NCI-H187 (cell line): ENCODE data around the gene RSRC1.
"Not testable (repeated sequence)": the region's sequence is repeated elsewhere in the genome, so short reads cannot be mapped to it uniquely, and the experiment has no call there.

Experiments used
- DNase-seq, 2 experiments: peaks; one replicate each; lab custom pipeline; 2025; lab: John Stamatoyannopoulos, UW

The RSRC1 gene

GRCh38 chr3:158109804-158110657, at the start of gene RSRC1:
TSS of gene RSRC1 (plus strand) at chr3:158110089. CDS start at chr3:158122105, 12,016 bp downstream.
- DNase-seq: peak; percentile 62 to 70

GRCh38 chr3:158065574-158065973, 44.3 kb upstream of the RSRC1 start:
- DNase-seq: not testable (repeated sequence)

- DNase-seq: no peak
These were observed 37.1 kb upstream of the RSRC1 start for GRCh38 chr3:158072790-158073189.

- DNase-seq: no peak
These were observed 35.3 kb upstream of the RSRC1 start for GRCh38 chr3:158074591-158074990.

- no peak for DNase-seq
These were observed 30.3 kb upstream of the RSRC1 start for GRCh38 chr3:158079599-158079998.

- DNase-seq: no peak
These were observed 25.2 kb upstream of the RSRC1 start for GRCh38 chr3:158084651-158085050.

- DNase-seq: no peak
These were observed 24.5 kb upstream of the RSRC1 start for GRCh38 chr3:158085358-158085757.

GRCh38 chr3:158085931-158086330, 24.0 kb upstream of the RSRC1 start:
- no peak for DNase-seq

GRCh38 chr3:158086361-158086760, 23.5 kb upstream of the RSRC1 start:
- no peak for DNase-seq

- DNase-seq: no peak
These were observed 23.1 kb upstream of the RSRC1 start for GRCh38 chr3:158086776-158087175.

GRCh38 chr3:158091531-158091930, 18.4 kb upstream of the RSRC1 start:
- no peak for DNase-seq

- no peak for DNase-seq
These were observed 16.4 kb upstream of the RSRC1 start for GRCh38 chr3:158093526-158093925.

- DNase-seq: no peak
These were observed 15.4 kb upstream of the RSRC1 start for GRCh38 chr3:158094235-158095110.

GRCh38 chr3:158095111-158095813, 14.6 kb upstream of the RSRC1 start:
- no peak for DNase-seq

GRCh38 chr3:158095814-158096704, 13.8 kb upstream of the RSRC1 start:
- DNase-seq: no peak

- DNase-seq: no peak
These were observed 12.8 kb upstream of the RSRC1 start for GRCh38 chr3:158097081-158097592.

- DNase-seq: peak; percentile 40 to 47
These were observed 12.1 kb upstream of the RSRC1 start for GRCh38 chr3:158097593-158098308.

- DNase-seq: no peak
These were observed 11.6 kb upstream of the RSRC1 start for GRCh38 chr3:158098309-158098639.

GRCh38 chr3:158098834-158099424, 11.0 kb upstream of the RSRC1 start:
- DNase-seq: no peak

GRCh38 chr3:158100681-158101080, 9.2 kb upstream of the RSRC1 start:
- no peak for DNase-seq
